Calu3 (cell line): ENCODE data around the gene CROCC. TPM values are rescaled to one million over a fixed set of nuclear protein-coding genes. Genes with fewer than 3 reads are reported as not detected.
"Not testable (repeated sequence)": the region's sequence is repeated elsewhere in the genome, so short reads cannot be mapped to it uniquely, and the experiment has no call there.

ENCODE experiments used
- BruUV-seq: library from RNA; stranded (reverse); fragments of 400-500 nt; replicated peaks from 2 replicates; lab custom pipeline; 2021; lab: Mats Ljungman, UMichigan
- CTCF ChIA-PET: fragments of 300-600 bp; sonication (Branson Sonifier 250); formaldehyde crosslinking; loops from one replicate; lab custom pipeline; 2022; ENCODE audit warnings: antibody characterized with exemption; lab: Charles Lee
- DNase-seq: peaks from one replicate; pipeline ENCODE4 v3.0.0; 2022
- H3K27ac Mint-ChIP-seq: one replicate; pipeline ENCODE4 v1.8.0; 2022; ENCODE audit warnings: mixed read lengths; ENCODE audit not compliant: unreplicated experiment
- H3K27me3 Mint-ChIP-seq: one replicate; pipeline ENCODE4 v1.8.0; 2022; ENCODE audit warnings: mixed read lengths; ENCODE audit not compliant: unreplicated experiment
- H3K36me3 Mint-ChIP-seq: one replicate; pipeline ENCODE4 v1.8.0; 2022; ENCODE audit warnings: mild to moderate bottlenecking, moderate library complexity, mixed read lengths; ENCODE audit not compliant: insufficient read depth, unreplicated experiment
- H3K4me1 Mint-ChIP-seq: one replicate; pipeline ENCODE4 v1.8.0; 2022; ENCODE audit warnings: mild to moderate bottlenecking, low read depth, mixed read lengths; ENCODE audit not compliant: unreplicated experiment
- H3K4me3 Mint-ChIP-seq: one replicate; pipeline ENCODE4 v1.8.0; 2022; ENCODE audit warnings: mild to moderate bottlenecking, low read depth, moderate library complexity, mixed read lengths; ENCODE audit not compliant: unreplicated experiment
- H3K9me3 Mint-ChIP-seq: one replicate; pipeline ENCODE4 v1.8.0; 2022; ENCODE audit warnings: low read depth, mixed read lengths; ENCODE audit not compliant: unreplicated experiment
- CTCF ChIP-seq: fragments of 200-600 bp; IDR thresholded peaks from one replicate; pipeline ENCODE4 v1.8.0; 2022; ENCODE audit warnings: antibody characterized with exemption; ENCODE audit not compliant: unreplicated experiment
- intact Hi-C: fragments of 100-400 bp; cut with micrococcal nuclease; formaldehyde crosslinking; loops from one replicate; pipeline ENCODE4 v1.10.0; 2022; ENCODE audit not compliant: unreplicated experiment
- total RNA-seq: library from RNA; stranded (reverse); gene quantifications from 2 replicates; pipeline ENCODE4 v1.2.3, GENCODE V29; 2022

Gene CROCC
- total RNA-seq, 1 experiment from 2014 or later: 12.0 TPM

GRCh38 chr1:16918371-16918770 lies 3.4 kb upstream of the CROCC start:
- Mint-ChIP-seq H3K4me3 (no peak overlapping the region), H3K4me1 (no peaks in the 10 kb centered on the region), H3K9me3 (no peaks in the 10 kb centered on the region), H3K27me3 (no peaks in the 10 kb centered on the region), H3K36me3 (peaks cover 8% of the 10 kb centered on the region), H3K27ac (no peak overlapping the region)
- DNase-seq: no peak
- intact Hi-C loops: no loop called here
- CTCF ChIA-PET: no interaction called here
- no TSS peak for BruUV-seq
- TF ChIP-seq CTCF: no peak

DNA sequence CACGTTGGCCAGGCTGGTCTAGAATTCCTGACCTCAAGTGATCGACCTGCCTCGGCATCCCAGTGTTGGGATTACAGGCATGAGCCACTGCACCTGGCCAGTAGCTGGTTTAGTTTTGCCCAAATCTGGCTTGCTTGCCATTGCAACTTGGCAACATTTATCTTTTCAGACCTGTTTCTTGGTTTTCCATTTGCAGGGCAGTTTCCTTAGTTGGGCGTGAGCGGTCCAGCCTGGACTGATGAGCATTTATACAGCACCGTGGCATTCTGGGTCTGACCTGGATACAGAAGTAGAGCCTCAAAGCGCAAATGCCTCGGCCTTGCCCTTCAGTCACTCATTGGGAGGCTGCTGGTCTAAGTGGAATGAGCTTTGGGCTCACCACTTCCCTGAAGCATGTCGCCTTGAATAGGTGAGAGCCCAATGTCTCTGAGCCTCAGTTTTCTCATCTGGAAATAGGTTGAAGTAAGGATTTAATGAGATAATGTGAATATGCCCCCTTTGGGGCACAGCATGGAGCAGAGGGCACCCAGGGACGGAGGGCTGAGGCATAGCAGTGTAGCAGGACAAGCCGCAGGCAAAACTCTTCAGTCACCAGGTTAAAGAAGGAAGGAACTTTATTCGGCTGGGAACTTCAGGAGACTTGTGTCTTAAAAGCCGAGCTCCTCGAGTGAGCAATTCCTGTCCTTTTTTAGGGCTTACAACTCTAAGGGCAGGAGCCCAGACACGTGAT lies 2.6 kb upstream of the CROCC start:
- DNase-seq, H3K27ac Mint-ChIP-seq, H3K4me3 Mint-ChIP-seq, H3K9me3 Mint-ChIP-seq, H3K4me1 Mint-ChIP-seq, intact Hi-C loops, H3K27me3 Mint-ChIP-seq, H3K36me3 Mint-ChIP-seq, CTCF ChIA-PET, BruUV-seq: not testable (repeated sequence)

DNA sequence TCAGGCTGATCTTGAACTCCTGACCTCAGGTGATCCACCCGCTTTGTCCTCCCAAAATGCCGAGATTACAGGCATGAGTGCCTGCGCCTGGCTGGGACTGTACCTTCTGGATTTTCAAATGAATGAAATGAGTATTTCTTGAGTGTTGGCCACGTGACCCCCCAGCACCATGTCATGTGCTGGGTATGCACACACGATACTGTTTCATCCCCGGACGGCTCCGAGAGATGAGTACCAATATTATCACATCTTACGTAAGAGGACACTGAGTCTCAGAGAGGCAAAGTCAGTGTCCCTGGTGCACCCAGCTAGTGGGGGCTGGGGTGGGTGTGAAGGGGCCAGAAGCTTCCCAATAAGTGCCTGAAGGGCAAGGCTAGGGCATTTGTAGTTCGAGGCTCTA lies 780 bp upstream of the CROCC start:
- Mint-ChIP-seq H3K9me3 (no peaks in the 10 kb centered on the region), H3K4me3 (no peak overlapping the region), H3K27me3 (no peaks in the 10 kb centered on the region), H3K4me1 (no peaks in the 10 kb centered on the region), H3K27ac (no peak overlapping the region), H3K36me3 (no peaks in the 10 kb centered on the region)
- intact Hi-C loops: no loop called here
- BruUV-seq: no TSS peak
- DNase-seq: no peak
- CTCF ChIA-PET: no interaction called here
- TF ChIP-seq CTCF: no peak

GRCh38 chr1:16922466-16922865 lies 735 bp downstream of the CROCC start:
- Mint-ChIP-seq H3K9me3 (no peaks in the 10 kb centered on the region), H3K4me1 (no peaks in the 10 kb centered on the region), H3K4me3 (no peak overlapping the region), H3K36me3 (no peaks in the 10 kb centered on the region), H3K27me3 (no peaks in the 10 kb centered on the region), H3K27ac (no peak overlapping the region)
- no TSS peak for BruUV-seq
- CTCF ChIA-PET: no interaction called here
- TF ChIP-seq CTCF: no peak
- intact Hi-C loops: no loop called here
- DNase-seq: no peak

DNA sequence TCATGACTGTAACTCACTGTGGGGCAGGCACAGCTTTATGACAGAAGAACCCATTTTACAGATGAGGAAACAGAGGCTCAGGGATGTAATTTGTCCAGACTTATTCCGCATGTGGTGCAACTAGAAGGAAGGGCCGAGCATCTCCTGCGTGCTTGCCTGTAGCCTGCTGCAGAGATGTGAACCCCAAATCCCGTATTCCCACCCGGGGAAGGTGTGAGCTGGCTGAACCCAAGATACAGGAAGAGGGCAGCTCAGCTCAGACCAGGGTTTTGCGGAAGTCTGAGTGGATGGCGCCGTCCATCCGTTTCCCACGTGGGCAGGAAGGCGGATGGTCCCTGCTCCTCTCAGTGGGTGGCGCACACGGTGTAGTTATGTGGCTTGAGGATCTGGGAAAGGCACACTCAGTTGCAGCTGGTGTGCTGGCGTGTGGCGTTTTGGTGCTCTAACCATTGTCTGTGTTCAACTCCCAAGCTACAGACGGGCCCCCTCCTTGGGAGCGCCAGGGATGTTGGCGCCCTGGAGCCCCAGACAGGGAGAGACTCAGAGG lies 1.2 kb downstream of the CROCC start:
- intact Hi-C loops: no loop called here
- H3K27me3 Mint-ChIP-seq: no peaks in the 10 kb centered on the region
- BruUV-seq: no TSS peak
- DNase-seq: no peak
- H3K27ac Mint-ChIP-seq: no peak overlapping the region
- TF ChIP-seq CTCF: no peak
- CTCF ChIA-PET: no interaction called here
- H3K4me3 Mint-ChIP-seq: no peak overlapping the region
- H3K36me3 Mint-ChIP-seq: no peaks in the 10 kb centered on the region
- H3K4me1 Mint-ChIP-seq: no peaks in the 10 kb centered on the region
- no peaks in the 10 kb centered on the region for H3K9me3 Mint-ChIP-seq
